Measurements from ENCODE around the gene MAML2. TPM values are rescaled to one million over a fixed set of nuclear protein-coding genes. Genes with fewer than 3 reads are reported as not detected.

MAML2 gene
- total RNA-seq, 4 donors from 2014 or later = 4.7 to 21.7 (median 7.3) TPM

GRCh38 chr11:96116376-96116775 is 226.6 kb downstream of the MAML2 start:
- DNase-seq = no peak
- Histone ChIP-seq H3K27me3 (no peaks in the 10 kb centered on the region), H3K36me3 (no peaks in the 10 kb centered on the region), H3K9me3 (no peaks in the 10 kb centered on the region), H3K4me3 (no peak overlapping the region), H3K4me1 (peaks cover 0 to 31% (median 27%) of the 10 kb centered on the region in 3 donors), H3K27ac (no peak overlapping the region)
- WGBS, 2 donors = 82 to 100% methylated on average over 1 to 3 of the region's 3 CpGs
- TF ChIP-seq POLR2A (IDR thresholded peaks at IDR 0.05) (no peak), CTCF (IDR thresholded peaks at IDR 0.05) (no peak)
- intact Hi-C loops (cut with DNase I) = no loop called here

- intact Hi-C loops (cut with DNase I) = no loop called here
- no peak for DNase-seq
- TF ChIP-seq CTCF (IDR thresholded peaks at IDR 0.05) (no peak), POLR2A (IDR thresholded peaks at IDR 0.05) (no peak)
- Histone ChIP-seq H3K4me1 (peaks cover 0 to 31% (median 27%) of the 10 kb centered on the region in 3 donors), H3K27me3 (no peaks in the 10 kb centered on the region), H3K27ac (peak overlapping the region in 1 of 4 donors; percentile 68), H3K9me3 (no peaks in the 10 kb centered on the region), H3K4me3 (no peak overlapping the region), H3K36me3 (no peaks in the 10 kb centered on the region)
- 68% methylated on average over 5 of the region's 5 CpGs for WGBS, 2 donors
These were observed 228.6 kb downstream of the MAML2 start for GRCh38 chr11:96114178-96115064.

GRCh38 chr11:96113193-96113681 is 229.8 kb downstream of the MAML2 start:
- peaks cover 0 to 31% (median 27%) of the 10 kb centered on the region in 3 donors for H3K4me1 ChIP-seq
- peak overlapping the region in 3 of 4 donors; percentile 51 to 70 (median 68) for H3K27ac ChIP-seq
- H3K36me3 ChIP-seq = no peaks in the 10 kb centered on the region
- DNase-seq = no peak
- no peak overlapping the region for H3K4me3 ChIP-seq
- WGBS, 2 donors = 11 to 17% methylated on average over 4 of the region's 4 CpGs
- TF ChIP-seq CTCF (IDR thresholded peaks at IDR 0.05) = no peak
- no peak for TF ChIP-seq POLR2A (IDR thresholded peaks at IDR 0.05)
- intact Hi-C loops (cut with DNase I) = no loop called here
- H3K27me3 ChIP-seq = no peaks in the 10 kb centered on the region
- no peaks in the 10 kb centered on the region for H3K9me3 ChIP-seq

- Histone ChIP-seq H3K4me3 (no peak overlapping the region), H3K4me1 (peaks cover 0 to 31% (median 27%) of the 10 kb centered on the region in 3 donors), H3K27me3 (no peaks in the 10 kb centered on the region), H3K27ac (peak overlapping the region in 3 of 4 donors; percentile 64 to 70 (median 68)), H3K36me3 (no peaks in the 10 kb centered on the region), H3K9me3 (no peaks in the 10 kb centered on the region)
- intact Hi-C loops (cut with DNase I) = no loop called here
- TF ChIP-seq POLR2A (IDR thresholded peaks at IDR 0.05) (no peak), CTCF (IDR thresholded peaks at IDR 0.05) (no peak)
- 69 to 75% methylated on average over 4 to 5 of the region's 5 CpGs for WGBS, 2 donors
- DNase-seq = no peak
These were observed 230.5 kb downstream of the MAML2 start for GRCh38 chr11:96112192-96113128.

All from esophagus squamous epithelium (tissue), 5 donors.